ENCODE data around the gene SERF2.
"Not testable (repeated sequence)": the region's sequence is repeated elsewhere in the genome, so short reads cannot be mapped to it uniquely, and the experiment has no call there.

The SERF2 gene

GRCh38 chr15:43793647-43794046 lies 1.5 kb downstream of the SERF2 start:
- DNase-seq (ENCODE audit: low read depth in 2 of 2), result no peak

GRCh38 chr15:43794269-43795037 lies 2.3 kb downstream of the SERF2 start:
- DNase-seq (ENCODE audit: low read depth in 2 of 2), result no peak

GRCh38 chr15:43795197-43795596 lies 3.1 kb downstream of the SERF2 start:
- DNase-seq (ENCODE audit: low read depth in 2 of 2), result no peak

- no peak for DNase-seq (ENCODE audit: low read depth in 2 of 2)
Observed at GRCh38 chr15:43795997-43796396, 3.9 kb downstream of the SERF2 start.

- DNase-seq (ENCODE audit: low read depth in 2 of 2), result no peak
Observed at GRCh38 chr15:43796566-43796965, 4.4 kb downstream of the SERF2 start.

- no peak for DNase-seq (ENCODE audit: low read depth in 2 of 2)
Observed at GRCh38 chr15:43799209-43799944, 7.3 kb downstream of the SERF2 start.

- no peak for DNase-seq (ENCODE audit: low read depth in 2 of 2)
Observed at GRCh38 chr15:43799945-43800285, 7.8 kb downstream of the SERF2 start, which contains the start of gene SERINC4. TSS of gene SERINC4 (minus strand) at chr15:43800220. CDS start at chr15:43799986, 234 bp downstream.

GRCh38 chr15:43800286-43801141 lies 8.4 kb downstream of the SERF2 start, which contains the start of gene HYPK:
TSS of gene HYPK (plus strand) at chr15:43800599. CDS start at chr15:43800623, 24 bp downstream.
- peak; percentile 53 to 55 for DNase-seq (ENCODE audit: low read depth in 2 of 2)

- DNase-seq (ENCODE audit: low read depth in 2 of 2), result not testable (repeated sequence)
Observed at GRCh38 chr15:43802676-43803075, 10.6 kb downstream of the SERF2 start.

GRCh38 chr15:43808435-43808950 lies 16.4 kb downstream of the SERF2 start:
- no peak for DNase-seq (ENCODE audit: low read depth in 2 of 2)

- no peak for DNase-seq (ENCODE audit: low read depth in 2 of 2)
Observed at GRCh38 chr15:43808960-43809678, 17.0 kb downstream of the SERF2 start.

- DNase-seq (ENCODE audit: low read depth in 2 of 2), result not testable (repeated sequence)
Observed at GRCh38 chr15:43815064-43815463, 22.9 kb downstream of the SERF2 start.

- DNase-seq (ENCODE audit: low read depth in 2 of 2), result no peak
Observed at GRCh38 chr15:43821505-43821904, 29.4 kb downstream of the SERF2 start.

GRCh38 chr15:43824302-43825246 lies 32.5 kb downstream of the SERF2 start, which contains the start of gene MFAP1:
TSS of gene MFAP1 (minus strand) at chr15:43824690. CDS start at chr15:43824569, 121 bp downstream.
- peak; percentile 92 for DNase-seq (ENCODE audit: low read depth in 2 of 2)

- not testable (repeated sequence) for DNase-seq (ENCODE audit: low read depth in 2 of 2)
Observed at GRCh38 chr15:43825305-43825704, 33.2 kb downstream of the SERF2 start.

GRCh38 chr15:43826029-43826507 lies 33.9 kb downstream of the SERF2 start:
- no peak for DNase-seq (ENCODE audit: low read depth in 2 of 2)

GRCh38 chr15:43826508-43827341 lies 34.6 kb downstream of the SERF2 start, which contains the start of gene WDR76:
TSS of gene WDR76 (plus strand) at chr15:43827002. CDS start at chr15:43827033, 31 bp downstream.
- peak; percentile 37 to 40 for DNase-seq (ENCODE audit: low read depth in 2 of 2)

- DNase-seq (ENCODE audit: low read depth in 2 of 2), result no peak
Observed at GRCh38 chr15:43828061-43828657, 36.0 kb downstream of the SERF2 start.
